Breast epithelium (tissue), 4 donors: ENCODE results near the gene KRTAP4-6. TPM values are rescaled to one million over a fixed set of nuclear protein-coding genes. Genes with fewer than 3 reads are reported as not detected.
"Not testable (repeated sequence)": the region's sequence is repeated elsewhere in the genome, so short reads cannot be mapped to it uniquely, and the experiment has no call there.

Experiments used
- DNase-seq, 2 donors: peaks; one replicate each; pipeline ENCODE4 v3.0.0-alpha.2; 2019; ENCODE audit warnings: low spot score in 2 of 2
- H3K27ac ChIP-seq, 2 donors: fragments of 200-600 bp; sonication (generic) in 1 of 2; one replicate each; pipeline ENCODE4 v1.5.1; 2016 to 2019; ENCODE audit warnings: mild to moderate bottlenecking in 1 of 2
- H3K27me3 ChIP-seq, 2 donors: fragments of 200-600 bp; sonication (generic) in 1 of 2; one replicate each; pipeline versions ENCODE4 v1.5.1 to v1.6.0; 2017 to 2019; ENCODE audit warnings: control low read depth in 1 of 2, mild to moderate bottlenecking in 1 of 2
- H3K36me3 ChIP-seq: fragments of 200-600 bp; one replicate; pipeline ENCODE4 v1.5.1; 2019
- H3K4me1 ChIP-seq, 2 donors: fragments of 200-600 bp; sonication (generic); one replicate each; pipeline ENCODE4 v1.5.1; 2016 to 2019; ENCODE audit warnings: control low read depth in 1 of 2
- H3K4me3 ChIP-seq, 3 donors: fragments of 200-600 bp; sonication (generic); 1 replicate in 2 of 3; 2 replicates in 1 of 3; pipeline ENCODE4 v1.5.1; 2016 to 2019; ENCODE audit warnings: mild to moderate bottlenecking in 3 of 3, moderate library complexity in 2 of 3
- H3K9me3 ChIP-seq, 2 donors: fragments of 200-600 bp; sonication (generic) in 1 of 2; one replicate each; pipeline ENCODE4 v1.5.1; 2016 to 2019; ENCODE audit warnings: control low read depth in 1 of 2
- CTCF ChIP-seq, 3 donors: fragments of 450-650 bp; IDR thresholded peaks; one replicate each; pipeline ENCODE4 v1.5.1; 2016 to 2017; ENCODE audit warnings: antibody characterized with exemption in 3 of 3, mild to moderate bottlenecking in 3 of 3, moderate library complexity in 3 of 3
- POLR2A ChIP-seq: fragments of 450-650 bp; IDR thresholded peaks from one replicate; pipeline ENCODE4 v1.6.1; 2016; ENCODE audit warnings: antibody characterized with exemption, mild to moderate bottlenecking, moderate library complexity
- POLR2AphosphoS5 ChIP-seq, 3 donors: sonication (generic); formaldehyde crosslinking; IDR thresholded peaks; one replicate each; pipeline ENCODE4 v1.6.1; 2017; ENCODE audit warnings: antibody characterized with exemption in 3 of 3
- intact Hi-C: fragments of 100-400 bp; cut with DNase I; formaldehyde crosslinking; loops from one replicate; pipeline ENCODE4 v1.15.1; 2023; ENCODE audit warnings: low total_unique reads
- total RNA-seq, 3 donors: library from RNA; depleted of rRNA; stranded (reverse); fragments of >200 nt; gene quantifications; one replicate each; pipeline ENCODE4 v1.1.0, GENCODE V29; 2016

KRTAP4-6 gene
- not detected for total RNA-seq

DNA sequence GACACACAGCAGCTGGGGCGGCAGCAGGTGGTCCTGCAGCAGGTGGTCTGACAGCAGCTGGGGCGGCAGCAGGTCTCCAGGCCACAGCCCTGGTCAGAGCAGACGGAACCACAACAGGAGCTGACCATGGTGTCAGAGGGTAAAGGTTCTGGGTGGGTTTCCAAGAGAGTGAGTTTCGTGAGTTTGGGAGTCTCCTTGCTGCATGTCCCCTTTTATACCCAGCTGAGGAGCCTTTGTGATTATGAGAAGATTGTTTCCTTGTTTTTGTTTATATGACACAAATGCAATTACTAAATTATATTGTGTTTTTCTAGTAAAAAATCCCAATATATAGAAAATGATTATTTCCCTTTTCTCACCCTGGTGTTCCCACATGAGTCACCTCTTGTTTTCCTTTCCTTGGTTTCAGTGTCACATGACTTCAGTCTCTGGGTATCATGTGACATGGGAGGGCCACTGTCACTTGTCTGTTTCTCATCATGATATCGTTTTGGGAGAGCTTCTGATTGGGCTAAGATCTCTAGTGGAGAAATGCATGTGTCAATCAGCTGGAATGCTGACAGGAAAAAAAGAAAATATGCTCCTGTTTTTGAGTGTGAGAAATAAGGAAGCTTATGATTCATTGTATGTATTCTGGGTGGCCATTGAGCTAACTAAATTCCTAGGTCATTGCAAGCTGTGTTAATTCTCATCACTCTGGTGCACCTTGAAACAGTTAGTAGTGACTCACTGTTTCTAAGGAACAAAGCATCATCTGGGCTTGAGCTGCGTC, at the start of gene KRTAP4-6:
Gene KRTAP4-6, minus strand, starts transcription at position 185 of the 772 bp plus-strand sequence. Its CDS starts 57 bp downstream, at position 128.
- TF ChIP-seq POLR2AphosphoS5 (IDR thresholded peaks at IDR 0.05) (no peak), CTCF (IDR thresholded peaks at IDR 0.05) (no peak), POLR2A (no peak)
- H3K36me3 ChIP-seq, result no peaks in the 10 kb centered on the region
- H3K27me3 ChIP-seq, result no peaks in the 10 kb centered on the region
- intact Hi-C loops, result no loop called here
- no peak for DNase-seq
- H3K9me3 ChIP-seq, result peaks cover 8 to 22% of the 10 kb centered on the region in 2 donors
- H3K4me3 ChIP-seq, result no peak within 1 kb of the TSS
- no peaks in the 10 kb centered on the region for H3K4me1 ChIP-seq
- H3K27ac ChIP-seq, result no peak within 1 kb of the TSS

DNA sequence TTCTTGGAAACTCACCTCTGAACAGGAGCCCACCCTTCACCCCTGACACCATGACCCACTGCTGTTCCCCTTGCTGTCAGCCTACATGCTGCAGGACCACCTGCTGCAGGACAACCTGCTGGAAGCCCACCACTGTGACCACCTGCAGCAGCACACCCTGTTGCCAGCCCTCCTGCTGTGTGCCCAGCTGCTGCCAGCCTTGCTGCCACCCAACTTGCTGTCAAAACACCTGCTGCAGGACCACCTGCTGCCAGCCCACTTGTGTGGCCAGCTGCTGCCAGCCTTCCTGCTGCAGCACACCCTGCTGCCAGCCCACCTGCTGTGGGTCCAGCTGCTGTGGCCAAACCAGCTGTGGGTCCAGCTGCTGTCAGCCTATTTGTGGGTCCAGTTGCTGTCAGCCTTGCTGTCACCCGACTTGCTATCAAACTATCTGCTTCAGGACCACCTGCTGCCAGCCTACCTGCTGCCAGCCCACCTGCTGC, 49.5 kb upstream of the KRTAP4-6 start, which contains the start of gene KRTAP9-1:
Gene KRTAP9-1, plus strand, starts transcription at position 51 of the 482 bp plus-strand sequence. Its CDS starts 0 bp downstream, at position 51.
- intact Hi-C loops, H3K4me1 ChIP-seq, H3K4me3 ChIP-seq: not testable (repeated sequence)

DNA sequence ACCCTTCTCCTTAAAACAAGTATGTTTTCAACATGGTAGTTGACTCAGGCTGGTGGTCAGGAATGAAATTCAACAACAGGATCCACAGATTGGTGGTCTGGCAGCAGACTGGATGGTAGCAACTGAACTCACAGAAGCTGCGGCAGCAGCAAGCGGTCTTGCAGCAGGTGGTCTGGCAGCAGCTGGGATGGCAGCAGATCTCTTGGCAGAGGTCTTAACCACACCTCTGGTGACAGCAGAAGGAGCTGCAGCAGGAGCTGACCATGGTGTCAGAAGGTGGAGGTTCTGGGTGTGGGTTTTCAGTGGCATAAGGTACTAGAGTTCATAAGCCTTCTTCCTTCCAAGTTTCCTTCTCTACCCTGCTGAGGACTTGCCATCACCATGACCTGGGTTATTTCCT, 46.5 kb upstream of the KRTAP4-6 start:
- intact Hi-C loops, result no loop called here
- TF ChIP-seq CTCF (IDR thresholded peaks at IDR 0.05), result no peak
- TF ChIP-seq POLR2A, result no peak
- TF ChIP-seq POLR2AphosphoS5 (IDR thresholded peaks at IDR 0.05), result no peak
- Histone ChIP-seq H3K9me3 (no peaks in the 10 kb centered on the region), H3K4me3 (no peak overlapping the region), H3K27ac (no peak overlapping the region), H3K27me3 (no peaks in the 10 kb centered on the region), H3K4me1 (no peaks in the 10 kb centered on the region), H3K36me3 (no peaks in the 10 kb centered on the region)
- DNase-seq, result no peak

More for the DNA sequence above, 49.5 kb upstream of the KRTAP4-6 start, which contains the start of gene KRTAP9-1:
- H3K27ac ChIP-seq, DNase-seq, H3K27me3 ChIP-seq, H3K9me3 ChIP-seq, H3K36me3 ChIP-seq: not testable (repeated sequence)

GRCh38 chr17:41185001-41185400, 44.7 kb upstream of the KRTAP4-6 start:
- intact Hi-C loops, result no loop called here
- no peak for TF ChIP-seq POLR2A
- TF ChIP-seq CTCF (IDR thresholded peaks at IDR 0.05), result no peak
- TF ChIP-seq POLR2AphosphoS5 (IDR thresholded peaks at IDR 0.05), result no peak
- H3K9me3 ChIP-seq, result no peaks in the 10 kb centered on the region
- no peak overlapping the region for H3K4me3 ChIP-seq
- H3K36me3 ChIP-seq, result no peaks in the 10 kb centered on the region
- no peak for DNase-seq
- no peaks in the 10 kb centered on the region for H3K27me3 ChIP-seq
- H3K27ac ChIP-seq, result no peak overlapping the region
- H3K4me1 ChIP-seq, result no peaks in the 10 kb centered on the region

- no peaks in the 10 kb centered on the region for H3K9me3 ChIP-seq
- no peaks in the 10 kb centered on the region for H3K4me1 ChIP-seq
- H3K27me3 ChIP-seq, result no peaks in the 10 kb centered on the region
- intact Hi-C loops, result no loop called here
- H3K27ac ChIP-seq, result no peak within 1 kb of the TSS
- no peaks in the 10 kb centered on the region for H3K36me3 ChIP-seq
- no peak for TF ChIP-seq POLR2AphosphoS5 (IDR thresholded peaks at IDR 0.05)
- no peak for TF ChIP-seq CTCF (IDR thresholded peaks at IDR 0.05)
- no peak for TF ChIP-seq POLR2A
- no peak within 1 kb of the TSS for H3K4me3 ChIP-seq
- no peak for DNase-seq
These were observed 44.2 kb upstream of the KRTAP4-6 start, which contains the start of gene KRTAP4-1 for GRCh38 chr17:41184480-41184961. Gene KRTAP4-1 (minus strand): TSS chr17:41184911. CDS start chr17:41184854, 57 bp downstream.
